T-helper 2 cell treated with Interferon-gamma antibody and Interleukin-4, amounts not matched to agents 100 ng/mL and 5 ng/mL, for 36 hours (primary cell): Measurements from ENCODE around the gene HYI. TPM values are rescaled to one million over a fixed set of nuclear protein-coding genes. Genes with fewer than 3 reads are reported as not detected.

Source experiments
- intact Hi-C: fragments of 100-400 bp; cut with micrococcal nuclease; formaldehyde crosslinking; loops from one replicate; pipeline ENCODE4 v1.15.1; 2023
- total RNA-seq: library from RNA; stranded (reverse); gene quantifications from 2 replicates; pipeline ENCODE4 v1.2.3, GENCODE V29; 2022

Gene HYI
- total RNA-seq, 1 donor from 2014 or later: 35.4 TPM

DNA sequence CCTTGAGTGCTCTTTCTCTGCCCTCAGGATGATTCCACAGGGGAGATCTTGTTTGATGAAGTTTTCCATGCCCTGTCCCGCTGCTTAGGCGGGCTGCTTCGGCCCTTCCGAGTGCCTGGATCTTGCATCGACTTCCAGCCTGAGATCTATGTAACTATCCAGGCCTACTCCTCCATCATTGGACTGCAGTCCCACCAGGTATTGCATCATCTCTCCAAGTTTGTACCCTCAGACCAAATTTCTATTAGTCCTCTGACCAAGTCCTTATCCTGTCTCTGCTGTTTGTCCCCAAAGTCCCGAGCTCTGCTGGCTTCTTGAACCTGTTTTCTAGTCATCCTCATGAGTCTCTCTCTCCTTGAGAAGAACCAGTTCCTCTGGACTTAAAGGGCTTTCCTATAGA lies 49.4 kb downstream of the HYI start:
- intact Hi-C loops: no loop called here

DNA sequence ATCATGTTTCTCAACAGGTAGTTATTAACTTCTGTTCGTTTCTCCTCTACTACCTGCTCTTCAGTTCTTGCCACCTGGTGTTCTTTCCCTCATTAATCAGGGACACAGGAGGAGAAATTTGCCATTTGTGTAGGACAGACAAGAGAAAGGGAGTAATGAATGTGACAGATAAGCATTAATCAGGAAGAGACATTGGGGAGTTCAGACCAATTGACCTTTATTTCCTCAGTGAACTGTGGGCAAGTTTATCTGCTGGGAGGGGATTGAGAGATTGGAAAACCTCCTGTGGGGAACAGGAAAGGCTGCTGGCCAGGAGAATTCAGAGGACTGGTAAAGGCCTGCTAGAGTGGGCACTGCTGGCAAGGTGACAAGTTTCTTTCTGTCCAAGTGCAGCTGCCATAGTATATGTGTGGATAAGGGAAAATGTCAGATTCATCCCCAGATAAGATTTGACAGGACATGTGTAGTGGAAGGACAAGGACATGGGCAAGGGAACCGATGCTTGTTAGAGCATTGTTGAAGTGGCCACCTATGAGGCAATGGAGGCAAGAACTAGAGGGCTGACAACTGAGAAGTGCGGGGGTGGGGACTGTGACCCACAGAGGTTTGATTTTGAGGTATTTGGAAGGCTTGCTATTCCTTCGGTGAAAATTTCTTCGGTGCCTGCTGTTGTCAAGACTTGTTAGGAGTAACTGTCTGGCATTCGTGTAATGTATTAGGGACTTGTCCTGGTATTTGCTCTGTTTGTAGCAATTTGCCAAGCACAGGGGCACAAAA lies 51.5 kb downstream of the HYI start:
- intact Hi-C loops: no loop called here

Other genes starting within 250 kb of the HYI start
- not detected in 2 replicates for gene TMEM125, start 183.9 kb downstream of the HYI start, total RNA-seq
- not detected in 2 replicates for gene C1orf210, start 168.3 kb downstream of the HYI start, total RNA-seq
- gene TIE1, start 152.9 kb downstream of the HYI start, total RNA-seq: 0.14 and 0.27 TPM in 2 replicates
- gene MPL, start 116.1 kb downstream of the HYI start, total RNA-seq: not detected in 2 replicates
- gene CDC20, start 95.0 kb downstream of the HYI start, total RNA-seq: 157 and 166 TPM in 2 replicates
- gene ELOVL1, start 85.9 kb downstream of the HYI start, total RNA-seq: 74.2 and 75.4 TPM in 2 replicates
- 34.6 and 36.9 TPM in 2 replicates for gene MED8, start 64.1 kb downstream of the HYI start, total RNA-seq
- gene SZT2, start 64.0 kb downstream of the HYI start, total RNA-seq: 72.7 and 77.9 TPM in 2 replicates
- gene PTPRF, start 77.0 kb upstream of the HYI start, total RNA-seq: 1.7 and 2.6 TPM in 2 replicates
- gene KDM4A, start 196.2 kb upstream of the HYI start, total RNA-seq: 36.0 and 38.0 TPM in 2 replicates